Neural progenitor cell (in vitro differentiated cells): ENCODE data around the gene PRPF18. TPM values are rescaled to one million over a fixed set of nuclear protein-coding genes. Genes with fewer than 3 reads are reported as not detected.

Experiments
- DNase-seq: peaks from one replicate; pipeline ENCODE4 v3.0.0-alpha.2; 2016; ENCODE audit warnings: low spot score
- H2AFZ ChIP-seq: fragments of 200-600 bp; sonication (generic); replicated peaks from 2 replicates; pipeline ENCODE4 v1.6.1; 2016; ENCODE audit warnings: antibody characterized with exemption
- H3F3A ChIP-seq: fragments of 200-600 bp; sonication (generic); 2 replicates; pipeline ENCODE4 v1.6.1; 2016; ENCODE audit warnings: antibody characterized with exemption, low read depth
- H3K27ac ChIP-seq: fragments of 200-600 bp; sonication (generic); 2 replicates; pipeline ENCODE4 v1.5.1; 2016; ENCODE audit warnings: mild to moderate bottlenecking
- H3K27me3 ChIP-seq: fragments of 200-600 bp; sonication (generic); 2 replicates; pipeline ENCODE4 v1.6.1; 2016; ENCODE audit warnings: mild to moderate bottlenecking, moderate library complexity
- H3K36me3 ChIP-seq: fragments of 200-600 bp; sonication (generic); 2 replicates; pipeline ENCODE4 v1.5.1; 2016
- H3K4me1 ChIP-seq: fragments of 200-600 bp; sonication (generic); 2 replicates; pipeline ENCODE4 v1.6.1; 2016; ENCODE audit warnings: mixed run types
- H3K4me2 ChIP-seq: fragments of 200-600 bp; sonication (generic); 2 replicates; pipeline ENCODE4 v1.6.1; 2016
- H3K4me3 ChIP-seq: fragments of 200-600 bp; sonication (generic); 2 replicates; pipeline ENCODE4 v1.5.1; 2016
- H3K79me2 ChIP-seq: fragments of 200-600 bp; sonication (generic); 2 replicates; pipeline ENCODE4 v1.6.1; 2016; ENCODE audit warnings: low read depth
- H3K9ac ChIP-seq: fragments of 200-600 bp; sonication (generic); 2 replicates; pipeline ENCODE4 v1.6.1; 2016
- H3K9me3 ChIP-seq: fragments of 200-600 bp; sonication (generic); 2 replicates; pipeline ENCODE4 v1.5.1; 2016; ENCODE audit warnings: low read depth
- H4K20me1 ChIP-seq: fragments of 200-600 bp; sonication (generic); 2 replicates; pipeline ENCODE4 v1.6.1; 2016; ENCODE audit warnings: low read depth
- H3K27ac Mint-ChIP-seq: 3 replicates; pipeline ENCODE4 v1.8.0; 2021; ENCODE audit warnings: mixed read lengths
- H3K27me3 Mint-ChIP-seq: 2 replicates; pipeline ENCODE4 v1.8.0; 2022; ENCODE audit warnings: low read depth, mild to moderate bottlenecking, inconsistent platforms, moderate library complexity, mixed read lengths; ENCODE audit not compliant: insufficient read depth
- H3K36me3 Mint-ChIP-seq: 3 replicates; pipeline ENCODE4 v1.8.0; 2021; ENCODE audit warnings: mixed read lengths
- H3K4me1 Mint-ChIP-seq: 3 replicates; pipeline ENCODE4 v1.8.0; 2021; ENCODE audit warnings: mixed read lengths
- H3K4me3 Mint-ChIP-seq: 3 replicates; pipeline ENCODE4 v1.8.0; 2021; ENCODE audit warnings: mild to moderate bottlenecking, moderate library complexity, mixed read lengths
- H3K9me3 Mint-ChIP-seq: 3 replicates; pipeline ENCODE4 v1.8.0; 2020; ENCODE audit warnings: mixed read lengths
- EZH2 ChIP-seq: fragments of 200-600 bp; sonication (generic); IDR thresholded peaks from 2 replicates; pipeline ENCODE4 v1.6.1; 2017; ENCODE audit warnings: antibody characterized with exemption, mild to moderate bottlenecking, moderate library complexity
- EZH2phosphoT487 ChIP-seq: fragments of 200-600 bp; sonication (generic); IDR thresholded peaks from 2 replicates; pipeline ENCODE4 v1.6.1; 2017; ENCODE audit warnings: antibody characterized with exemption
- total RNA-seq: library from RNA; depleted of rRNA; stranded (reverse); fragments of >200 nt; gene quantifications from 2 replicates; pipeline ENCODE4 v1.2.3, GENCODE V29; 2015; ENCODE audit warnings: low replicate concordance
- TF ChIP-seq, protein P1 (sequence below): fragments of 200-600 bp; sonication (generic); IDR thresholded peaks from 2 replicates; pipeline ENCODE4 v1.5.1; 2017; ENCODE audit warnings: antibody characterized with exemption, mild to moderate bottlenecking

The PRPF18 gene
- total RNA-seq, 1 donor from 2014 or later = 30.8 TPM

DNA sequence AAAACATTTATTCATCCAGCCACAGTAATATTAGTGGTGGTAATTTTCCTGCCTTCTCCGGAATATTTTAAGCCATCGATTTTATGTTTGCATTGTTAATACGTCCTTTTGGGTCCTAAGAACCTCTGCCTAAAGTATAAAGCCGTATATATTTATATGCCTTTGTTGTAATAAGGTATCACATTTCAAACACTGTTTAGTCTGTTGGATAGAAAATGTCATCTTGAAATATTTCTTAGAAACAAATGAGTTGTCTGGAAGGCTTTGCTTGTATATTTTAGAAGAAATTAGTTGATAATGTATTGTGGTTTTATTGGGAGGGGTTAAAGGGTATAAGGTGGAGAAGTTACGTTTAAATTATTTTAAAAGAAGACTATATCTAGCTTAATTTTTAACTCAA lies 11.1 kb downstream of the PRPF18 start:
- Histone ChIP-seq H4K20me1 (no peaks in the 10 kb centered on the region), H3K36me3 (no peaks in the 10 kb centered on the region), H3K27ac (no peak overlapping the region), H3K27me3 (no peaks in the 10 kb centered on the region), H3K4me1 (no peaks in the 10 kb centered on the region), H3K4me2 (no peak overlapping the region), H3K9ac (no peak overlapping the region), H3K9me3 (no peaks in the 10 kb centered on the region), H3K79me2 (no peaks in the 10 kb centered on the region), H3K4me3 (no peak overlapping the region), H2AFZ (no peak overlapping the region), H3F3A (no peaks in the 10 kb centered on the region)
- no peaks in the 10 kb centered on the region for H3K27me3 Mint-ChIP-seq
- no peak for TF ChIP-seq EZH2phosphoT487
- TF ChIP-seq EZH2 = no peak
- TF ChIP-seq, protein P1, sequence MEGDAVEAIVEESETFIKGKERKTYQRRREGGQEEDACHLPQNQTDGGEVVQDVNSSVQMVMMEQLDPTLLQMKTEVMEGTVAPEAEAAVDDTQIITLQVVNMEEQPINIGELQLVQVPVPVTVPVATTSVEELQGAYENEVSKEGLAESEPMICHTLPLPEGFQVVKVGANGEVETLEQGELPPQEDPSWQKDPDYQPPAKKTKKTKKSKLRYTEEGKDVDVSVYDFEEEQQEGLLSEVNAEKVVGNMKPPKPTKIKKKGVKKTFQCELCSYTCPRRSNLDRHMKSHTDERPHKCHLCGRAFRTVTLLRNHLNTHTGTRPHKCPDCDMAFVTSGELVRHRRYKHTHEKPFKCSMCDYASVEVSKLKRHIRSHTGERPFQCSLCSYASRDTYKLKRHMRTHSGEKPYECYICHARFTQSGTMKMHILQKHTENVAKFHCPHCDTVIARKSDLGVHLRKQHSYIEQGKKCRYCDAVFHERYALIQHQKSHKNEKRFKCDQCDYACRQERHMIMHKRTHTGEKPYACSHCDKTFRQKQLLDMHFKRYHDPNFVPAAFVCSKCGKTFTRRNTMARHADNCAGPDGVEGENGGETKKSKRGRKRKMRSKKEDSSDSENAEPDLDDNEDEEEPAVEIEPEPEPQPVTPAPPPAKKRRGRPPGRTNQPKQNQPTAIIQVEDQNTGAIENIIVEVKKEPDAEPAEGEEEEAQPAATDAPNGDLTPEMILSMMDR = no peak
- H3K27ac Mint-ChIP-seq = no peak overlapping the region
- H3K4me3 Mint-ChIP-seq = no peak overlapping the region
- H3K36me3 Mint-ChIP-seq = no peaks in the 10 kb centered on the region
- no peaks in the 10 kb centered on the region for H3K4me1 Mint-ChIP-seq
- no peak for DNase-seq
- no peaks in the 10 kb centered on the region for H3K9me3 Mint-ChIP-seq

DNA sequence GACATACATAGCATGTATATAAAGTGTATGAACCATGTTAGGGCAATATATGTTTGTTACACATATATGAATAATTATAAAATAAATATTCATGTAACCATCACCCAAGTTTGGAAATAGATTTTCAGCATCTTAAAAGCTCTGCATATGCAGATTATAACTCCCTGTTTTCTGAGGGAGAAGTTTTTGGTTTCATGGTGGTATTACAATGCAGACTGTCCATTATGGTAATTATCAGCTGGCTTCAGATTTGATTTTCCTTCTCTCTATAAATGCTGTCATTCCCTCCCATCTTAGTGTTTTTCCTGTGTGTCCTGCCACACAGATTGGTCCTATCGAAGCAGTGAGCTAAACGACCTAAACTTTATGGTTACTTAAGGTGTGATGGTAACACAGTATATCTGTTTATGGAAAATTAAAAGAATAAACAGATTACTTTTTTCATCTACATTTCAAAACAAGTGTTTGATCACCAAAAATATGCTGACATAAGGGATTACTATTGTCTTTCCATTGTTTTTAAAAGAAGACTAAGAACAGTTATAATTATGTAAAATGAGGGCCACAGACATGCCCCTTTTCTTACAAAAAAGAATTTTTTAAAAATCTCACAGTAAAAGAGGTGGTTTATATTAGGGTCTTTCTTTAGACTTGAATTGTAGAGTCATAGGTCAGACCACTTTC lies 17.7 kb downstream of the PRPF18 start:
- Histone ChIP-seq H3K4me1 (no peaks in the 10 kb centered on the region), H3F3A (no peaks in the 10 kb centered on the region), H4K20me1 (no peaks in the 10 kb centered on the region), H3K79me2 (no peaks in the 10 kb centered on the region), H3K27me3 (no peaks in the 10 kb centered on the region), H2AFZ (no peak overlapping the region), H3K4me3 (no peak overlapping the region), H3K9ac (no peak overlapping the region), H3K9me3 (no peaks in the 10 kb centered on the region), H3K27ac (no peak overlapping the region), H3K4me2 (no peak overlapping the region), H3K36me3 (no peaks in the 10 kb centered on the region)
- Mint-ChIP-seq H3K4me3 (no peak overlapping the region), H3K36me3 (peaks cover 9% of the 10 kb centered on the region), H3K4me1 (no peaks in the 10 kb centered on the region), H3K27me3 (no peaks in the 10 kb centered on the region), H3K9me3 (no peaks in the 10 kb centered on the region), H3K27ac (no peak overlapping the region)
- no peak for DNase-seq
- TF ChIP-seq, protein P1 = no peak

DNA sequence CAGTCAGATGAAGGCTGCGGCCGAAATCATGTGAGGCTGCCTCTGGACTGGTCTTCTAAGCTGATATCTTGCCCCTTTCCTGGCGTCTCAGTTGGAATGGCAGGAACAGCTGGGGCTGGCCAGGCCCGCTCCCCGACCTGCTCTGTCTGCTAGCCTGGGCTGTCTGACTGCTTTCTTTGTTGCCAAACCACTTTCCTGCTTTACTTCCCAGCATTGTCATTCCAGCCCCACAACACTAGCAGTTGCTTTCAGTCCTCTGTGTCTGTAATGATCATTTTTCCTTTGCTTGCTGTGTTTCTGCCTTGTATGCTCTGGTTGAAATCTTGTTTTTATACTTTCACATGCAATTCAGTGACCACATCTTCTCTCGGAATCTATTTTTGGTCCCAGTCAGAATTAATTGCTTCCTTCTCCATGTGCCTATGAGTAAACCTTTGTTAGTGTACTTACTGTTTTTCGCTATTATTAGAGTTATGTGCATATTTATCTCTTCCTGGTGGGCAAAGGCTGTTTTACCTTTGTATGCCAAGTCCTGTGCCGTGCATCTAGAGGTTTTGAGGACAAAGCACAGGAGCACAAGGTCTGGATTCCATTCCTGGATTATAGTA lies 21.6 kb downstream of the PRPF18 start:
- Histone ChIP-seq H3K4me3 (no peak overlapping the region), H3K27ac (no peak overlapping the region), H3K9me3 (no peaks in the 10 kb centered on the region), H3K4me2 (no peak overlapping the region), H2AFZ (no peak overlapping the region), H3K79me2 (no peaks in the 10 kb centered on the region), H3K27me3 (no peaks in the 10 kb centered on the region), H3K9ac (no peak overlapping the region), H4K20me1 (no peaks in the 10 kb centered on the region), H3K4me1 (no peaks in the 10 kb centered on the region), H3K36me3 (no peaks in the 10 kb centered on the region), H3F3A (no peaks in the 10 kb centered on the region)
- peaks cover 16% of the 10 kb centered on the region for H3K36me3 Mint-ChIP-seq
- H3K4me3 Mint-ChIP-seq = no peak overlapping the region
- H3K27ac Mint-ChIP-seq = no peak overlapping the region
- no peaks in the 10 kb centered on the region for H3K4me1 Mint-ChIP-seq
- no peaks in the 10 kb centered on the region for H3K9me3 Mint-ChIP-seq
- no peak for TF ChIP-seq EZH2
- TF ChIP-seq EZH2phosphoT487 = no peak
- TF ChIP-seq, protein P1 = no peak
- H3K27me3 Mint-ChIP-seq = no peaks in the 10 kb centered on the region
- DNase-seq = no peak
